Measurements from ENCODE around the gene CDHR4. TPM values are rescaled to one million over a fixed set of nuclear protein-coding genes. Genes with fewer than 3 reads are reported as not detected.

The CDHR4 gene
- total RNA-seq, 4 donors from 2014 or later, result 0.36 to 6.0 TPM; not detected in 2

GRCh38 chr3:49775538-49775937 is 24.1 kb downstream of the CDHR4 start:
- TF ChIP-seq, protein P1, sequence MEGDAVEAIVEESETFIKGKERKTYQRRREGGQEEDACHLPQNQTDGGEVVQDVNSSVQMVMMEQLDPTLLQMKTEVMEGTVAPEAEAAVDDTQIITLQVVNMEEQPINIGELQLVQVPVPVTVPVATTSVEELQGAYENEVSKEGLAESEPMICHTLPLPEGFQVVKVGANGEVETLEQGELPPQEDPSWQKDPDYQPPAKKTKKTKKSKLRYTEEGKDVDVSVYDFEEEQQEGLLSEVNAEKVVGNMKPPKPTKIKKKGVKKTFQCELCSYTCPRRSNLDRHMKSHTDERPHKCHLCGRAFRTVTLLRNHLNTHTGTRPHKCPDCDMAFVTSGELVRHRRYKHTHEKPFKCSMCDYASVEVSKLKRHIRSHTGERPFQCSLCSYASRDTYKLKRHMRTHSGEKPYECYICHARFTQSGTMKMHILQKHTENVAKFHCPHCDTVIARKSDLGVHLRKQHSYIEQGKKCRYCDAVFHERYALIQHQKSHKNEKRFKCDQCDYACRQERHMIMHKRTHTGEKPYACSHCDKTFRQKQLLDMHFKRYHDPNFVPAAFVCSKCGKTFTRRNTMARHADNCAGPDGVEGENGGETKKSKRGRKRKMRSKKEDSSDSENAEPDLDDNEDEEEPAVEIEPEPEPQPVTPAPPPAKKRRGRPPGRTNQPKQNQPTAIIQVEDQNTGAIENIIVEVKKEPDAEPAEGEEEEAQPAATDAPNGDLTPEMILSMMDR (IDR thresholded peaks at IDR 0.05), result no peak
- no peak for DNase-seq (ENCODE audit: low spot score)
- ATAC-seq (ENCODE audit: low FRiP score), result no peak

- DNase-seq (ENCODE audit: low spot score) (no peak), ATAC-seq (ENCODE audit: low FRiP score) (no peak)
- TF ChIP-seq, protein P1 (IDR thresholded peaks at IDR 0.05), result no peak
Measured at GRCh38 chr3:49772703-49773102, 27.0 kb downstream of the CDHR4 start.

DNA sequence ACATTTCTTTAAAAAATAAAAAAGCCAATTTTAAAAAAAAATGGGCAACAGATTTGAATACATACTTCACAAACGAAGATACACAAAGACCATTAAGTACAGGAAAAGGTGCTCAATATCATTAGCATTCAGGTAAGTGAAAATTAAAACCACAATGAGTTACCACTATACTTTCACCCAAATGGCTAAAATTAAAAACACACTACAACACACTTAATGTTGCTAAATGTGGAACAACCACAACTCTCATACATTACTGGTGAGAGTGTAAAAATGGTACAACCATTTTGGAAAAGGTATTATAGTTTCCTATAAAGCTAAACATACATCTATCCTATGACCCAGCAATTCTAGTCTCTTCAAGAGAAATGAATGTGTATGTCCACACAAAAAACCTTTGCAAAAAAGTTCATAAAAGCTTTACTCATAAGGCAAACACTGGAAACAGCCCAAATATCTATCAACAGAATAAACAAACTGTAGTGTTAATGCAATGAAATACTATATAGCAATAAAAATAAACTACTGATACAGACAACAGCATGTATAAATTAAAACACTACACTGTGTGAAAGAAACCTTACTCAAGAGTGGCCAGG is 28.2 kb downstream of the CDHR4 start:
- TF ChIP-seq, protein P1 (IDR thresholded peaks at IDR 0.05), result no peak
- no peak for ATAC-seq (ENCODE audit: low FRiP score)
- no peak for DNase-seq (ENCODE audit: low spot score)

GRCh38 chr3:49769926-49770325 is 29.7 kb downstream of the CDHR4 start:
- no peak for ATAC-seq (ENCODE audit: low FRiP score)

DNA sequence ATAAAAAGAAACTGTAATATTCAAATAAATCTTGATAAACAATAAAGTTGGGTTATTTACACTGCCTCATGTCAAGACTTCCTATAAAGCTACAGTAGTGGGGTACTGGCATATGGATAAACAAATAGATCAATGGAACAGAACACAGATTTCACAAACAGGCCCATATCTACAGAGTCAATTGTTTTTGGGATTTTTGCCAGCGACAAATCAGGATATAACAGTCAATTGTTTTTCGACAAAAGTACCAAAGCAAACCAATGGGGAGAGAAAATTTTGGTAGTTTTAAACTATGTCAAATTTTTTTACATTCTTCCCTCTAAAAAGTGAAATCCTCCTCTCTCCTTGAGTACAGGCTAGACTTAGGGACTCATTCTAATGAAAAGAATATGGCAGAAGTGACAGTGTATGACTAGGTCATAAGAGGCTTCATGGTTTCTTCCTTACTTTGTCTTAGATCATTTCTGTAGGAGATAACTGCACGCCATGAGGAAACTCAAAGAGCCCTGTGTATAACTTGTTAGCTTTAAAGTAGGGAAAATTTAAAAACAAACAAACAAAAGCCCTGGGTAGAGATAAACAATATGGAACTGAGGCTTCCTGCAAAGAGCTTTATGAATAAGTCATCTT is 30.3 kb downstream of the CDHR4 start:
- DNase-seq (ENCODE audit: low spot score) (no peak), ATAC-seq (ENCODE audit: low FRiP score) (no peak)
- TF ChIP-seq, protein P1 (IDR thresholded peaks at IDR 0.05), result no peak

More at GRCh38 chr3:49769926-49770325, 29.7 kb downstream of the CDHR4 start:
- TF ChIP-seq, protein P1 (IDR thresholded peaks at IDR 0.05), result no peak
- DNase-seq (ENCODE audit: low spot score), result no peak

DNA sequence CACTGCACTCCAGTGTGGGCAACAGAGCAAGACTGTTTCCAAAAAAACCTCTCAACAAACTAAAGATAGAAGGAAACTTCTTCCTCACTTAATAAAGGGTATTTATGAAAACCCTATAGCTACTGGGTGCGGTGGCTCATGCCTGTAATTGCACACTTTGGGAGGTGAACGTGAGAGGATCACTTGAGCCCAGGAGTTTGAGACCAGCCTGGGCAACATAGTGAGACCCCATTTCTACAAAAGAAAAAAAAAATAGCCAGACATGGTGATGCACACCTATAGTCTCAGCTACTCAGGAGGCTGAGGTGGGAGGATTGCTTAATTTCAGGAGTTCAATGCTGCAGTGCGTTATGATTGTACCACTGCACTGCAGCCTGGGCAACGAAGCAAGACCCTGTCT is 35.7 kb downstream of the CDHR4 start:
- no peak for ATAC-seq (ENCODE audit: low FRiP score)
- TF ChIP-seq, protein P1 (IDR thresholded peaks at IDR 0.05), result no peak

DNA sequence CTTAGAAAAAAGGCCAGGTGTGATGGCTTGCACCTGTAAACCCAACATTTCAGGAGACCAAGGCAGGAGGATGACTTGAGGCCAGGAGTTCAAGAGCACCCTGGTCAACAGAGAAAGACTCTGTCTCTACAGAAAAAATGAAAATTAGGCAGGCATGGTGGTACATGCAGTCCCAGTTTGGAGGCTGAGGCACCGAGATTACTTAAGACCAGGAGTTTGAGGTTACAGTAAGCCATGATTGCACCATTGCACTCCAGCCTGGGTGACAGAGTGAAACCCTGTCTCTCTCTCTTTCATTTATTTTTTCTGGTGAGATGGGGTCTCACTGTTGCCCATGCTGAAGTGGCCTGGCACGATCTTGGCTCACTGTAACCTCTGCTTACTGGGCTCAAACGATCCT is 38.0 kb downstream of the CDHR4 start:
- ATAC-seq (ENCODE audit: low FRiP score), result no peak
- no peak for DNase-seq (ENCODE audit: low spot score)
- TF ChIP-seq, protein P1 (IDR thresholded peaks at IDR 0.05), result no peak

More for the DNA sequence above, 35.7 kb downstream of the CDHR4 start:
- no peak for DNase-seq (ENCODE audit: low spot score)

All from omental fat pad (tissue), 4 donors.